ENCODE data around the gene CHRNG.
"Not testable (repeated sequence)": the region's sequence is repeated elsewhere in the genome, so short reads cannot be mapped to it uniquely, and the experiment has no call there.

The CHRNG gene

GRCh38 chr2:232551776-232552175 is 12.3 kb downstream of the CHRNG start:
- H3K4me3 ChIP-seq (ENCODE audit: low read length): peak overlapping the region; percentile 88
- no peak for DNase-seq (ENCODE audit: low read depth)
- TF ChIP-seq CTCF (conservative IDR thresholded peaks at IDR 0.05; ENCODE audit: low read depth, low read length): no peak

- no peak for DNase-seq (ENCODE audit: low read depth)
- H3K4me3 ChIP-seq (ENCODE audit: low read length): no peak overlapping the region
- no peak for TF ChIP-seq CTCF (conservative IDR thresholded peaks at IDR 0.05; ENCODE audit: low read depth, low read length)
Measured at GRCh38 chr2:232556426-232556825, 16.9 kb downstream of the CHRNG start.

- DNase-seq (ENCODE audit: low read depth): no peak
- no peak for TF ChIP-seq CTCF (conservative IDR thresholded peaks at IDR 0.05; ENCODE audit: low read depth, low read length)
- H3K4me3 ChIP-seq (ENCODE audit: low read length): no peak overlapping the region
Measured at GRCh38 chr2:232562515-232563151, 23.1 kb downstream of the CHRNG start.

- DNase-seq (ENCODE audit: low read depth): no peak
- no peak overlapping the region for H3K4me3 ChIP-seq (ENCODE audit: low read length)
- no peak for TF ChIP-seq CTCF (conservative IDR thresholded peaks at IDR 0.05; ENCODE audit: low read depth, low read length)
Measured at GRCh38 chr2:232563580-232563979, 24.1 kb downstream of the CHRNG start.

GRCh38 chr2:232567721-232568120 is 28.2 kb downstream of the CHRNG start:
- TF ChIP-seq CTCF (conservative IDR thresholded peaks at IDR 0.05; ENCODE audit: low read depth, low read length): no peak
- no peak for DNase-seq (ENCODE audit: low read depth)
- H3K4me3 ChIP-seq (ENCODE audit: low read length): no peak overlapping the region

GRCh38 chr2:232568161-232568560 is 28.7 kb downstream of the CHRNG start:
- no peak overlapping the region for H3K4me3 ChIP-seq (ENCODE audit: low read length)
- TF ChIP-seq CTCF (conservative IDR thresholded peaks at IDR 0.05; ENCODE audit: low read depth, low read length): no peak
- no peak for DNase-seq (ENCODE audit: low read depth)

GRCh38 chr2:232569541-232569940 is 30.0 kb downstream of the CHRNG start:
- TF ChIP-seq CTCF (conservative IDR thresholded peaks at IDR 0.05; ENCODE audit: low read depth, low read length): no peak
- DNase-seq (ENCODE audit: low read depth): no peak
- no peak overlapping the region for H3K4me3 ChIP-seq (ENCODE audit: low read length)

- not testable (repeated sequence) for H3K4me3 ChIP-seq (ENCODE audit: low read length); DNase-seq (ENCODE audit: low read depth)
Measured at GRCh38 chr2:232570481-232570880, 31.0 kb downstream of the CHRNG start.

Measured in retinal pigment epithelial cell (primary cell).